HG03196 (cell line): Measurements from ENCODE around the gene LRRC7.
"Not testable (repeated sequence)": the region's sequence is repeated elsewhere in the genome, so short reads cannot be mapped to it uniquely, and the experiment has no call there.

Experiments
- ATAC-seq: cut with Tn5 transposase; IDR thresholded peaks from one replicate; pipeline ENCODE4 v1.9.1; 2021; ENCODE audit not compliant: unreplicated experiment

The LRRC7 gene

DNA sequence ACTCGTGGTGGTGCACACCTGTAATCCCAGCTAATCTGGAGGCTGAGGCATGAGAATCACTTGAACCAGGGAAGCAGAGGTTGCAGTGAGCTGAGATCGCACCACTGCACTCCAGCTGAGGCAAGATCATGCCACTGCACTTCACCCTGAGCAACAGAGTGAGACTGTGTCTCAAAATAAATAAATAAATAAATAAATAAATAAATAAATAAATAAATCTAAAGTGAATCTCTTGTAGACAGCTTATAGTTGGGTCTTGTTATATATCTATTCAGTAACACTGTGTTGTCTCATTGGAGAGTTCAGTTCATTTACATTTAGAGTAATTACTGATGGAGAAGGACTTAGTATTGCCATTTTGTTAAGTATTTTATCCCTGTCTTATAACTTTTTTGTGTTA is 379.2 kb downstream of the LRRC7 start:
- no peak for ATAC-seq

DNA sequence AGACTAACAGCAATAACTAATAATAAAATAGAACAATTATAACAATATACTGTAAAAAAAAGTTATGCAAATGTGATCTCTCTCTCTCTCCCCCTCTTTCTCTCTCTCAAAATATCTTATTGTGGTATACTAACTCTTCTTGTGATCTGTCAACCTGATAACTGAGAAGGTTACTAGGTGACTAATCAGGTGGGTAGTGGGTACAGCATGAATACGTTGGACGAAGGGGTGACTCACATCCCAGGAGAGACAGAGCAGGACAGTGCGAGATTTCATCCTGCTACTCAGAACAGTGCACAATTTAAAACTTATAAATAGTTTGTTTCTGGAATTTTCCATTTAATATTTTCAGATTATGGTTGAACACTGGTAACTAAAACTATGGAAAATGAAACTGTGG is 380.1 kb downstream of the LRRC7 start:
- ATAC-seq: no peak

DNA sequence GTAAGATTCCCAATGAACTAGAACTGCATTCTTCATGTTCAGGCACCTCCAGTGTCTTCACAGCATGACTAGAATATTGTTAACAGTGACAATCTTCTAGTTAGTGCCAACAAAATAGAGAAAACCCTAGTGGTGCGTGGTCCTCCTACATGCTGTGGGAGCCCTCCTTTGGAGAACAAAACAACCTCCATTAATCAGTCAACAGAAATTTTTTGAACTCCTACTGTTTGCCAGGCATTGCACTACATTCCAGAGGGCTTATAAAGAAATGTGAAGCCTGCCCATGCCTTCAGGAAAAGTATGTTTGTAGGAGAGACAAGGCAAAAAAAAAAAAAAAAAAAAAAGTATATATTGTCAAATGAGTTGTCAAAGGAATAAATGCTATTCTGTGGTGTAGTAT is 385.0 kb downstream of the LRRC7 start:
- no peak for ATAC-seq

DNA sequence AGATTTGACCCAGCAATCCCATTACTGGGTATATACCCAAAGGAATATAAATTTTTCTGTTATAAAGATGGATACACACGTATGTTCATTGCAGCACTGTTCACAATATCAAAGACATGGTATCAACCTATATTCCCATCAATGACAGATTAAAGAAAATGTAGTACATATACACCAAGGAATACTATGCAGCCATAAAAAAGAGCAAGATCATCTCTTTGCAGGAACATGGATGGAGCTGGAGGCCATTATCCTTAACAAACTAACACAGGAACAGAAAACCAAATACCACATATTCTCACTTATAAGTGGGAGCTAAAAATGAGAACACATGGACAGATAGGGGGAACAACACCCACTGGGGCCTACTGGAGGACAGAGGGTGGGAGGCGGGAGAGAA is 394.7 kb downstream of the LRRC7 start:
- not testable (repeated sequence) for ATAC-seq

DNA sequence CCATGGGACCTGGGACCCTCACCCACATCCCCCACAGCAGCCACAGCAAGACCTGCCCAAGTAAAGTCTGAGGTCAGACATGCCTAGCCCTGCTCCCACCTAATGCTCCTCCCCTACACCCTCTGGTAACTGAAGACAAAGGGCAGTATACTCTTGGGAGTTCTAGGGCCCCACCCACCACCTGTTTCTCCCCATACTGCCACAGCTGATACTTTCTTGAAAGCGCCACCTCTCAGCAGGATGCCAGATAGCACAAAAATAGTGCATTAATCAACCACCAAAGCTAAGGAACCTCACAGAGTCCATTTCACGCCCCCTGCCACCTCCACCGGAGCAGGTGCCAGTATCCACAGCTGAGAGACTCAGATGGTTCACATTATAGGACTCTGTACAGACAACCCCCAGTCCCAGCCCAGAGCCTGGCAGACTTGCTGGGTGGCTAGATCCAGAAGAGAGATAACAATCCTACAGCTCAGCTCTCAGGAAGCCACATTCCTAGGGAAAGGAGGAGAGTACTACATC is 399.6 kb downstream of the LRRC7 start:
- ATAC-seq: no peak

DNA sequence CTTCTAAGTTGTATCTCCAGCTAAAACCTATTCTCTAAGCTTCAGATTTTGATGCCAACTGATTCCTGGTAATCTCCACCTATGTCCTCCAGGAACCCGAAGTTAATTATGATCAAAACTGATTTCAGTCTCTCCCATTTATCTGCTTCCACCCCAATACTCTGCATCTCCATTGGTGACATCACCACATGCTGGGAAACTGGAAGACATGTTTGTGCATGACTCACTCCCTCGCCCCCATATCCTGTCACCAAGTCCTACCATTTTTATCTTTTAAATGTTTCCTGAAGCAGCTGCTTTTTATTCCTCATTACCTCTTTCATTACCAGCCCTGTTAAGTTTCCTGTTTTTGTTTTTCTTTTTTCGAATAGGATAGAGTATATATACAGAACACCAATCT is 409.2 kb downstream of the LRRC7 start:
- ATAC-seq: no peak

DNA sequence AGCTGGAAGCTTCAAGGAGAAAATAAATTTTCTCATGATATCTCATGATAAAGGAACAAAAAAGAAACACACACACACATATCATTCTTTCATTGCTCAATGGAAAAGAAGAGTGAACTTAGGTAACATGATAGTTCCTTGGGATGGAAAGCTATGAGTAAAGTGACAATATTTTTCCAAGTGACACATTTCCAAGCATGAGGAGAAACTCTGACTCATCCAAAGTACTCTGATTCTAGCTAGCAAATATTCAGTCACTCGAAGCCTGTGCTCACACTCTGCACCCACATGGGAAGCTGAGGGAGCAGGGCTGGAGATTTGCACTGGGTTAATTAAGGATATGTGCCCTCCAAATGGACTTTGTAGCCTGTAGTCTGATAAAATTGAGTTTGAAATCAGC is 415.3 kb downstream of the LRRC7 start:
- ATAC-seq: no peak

DNA sequence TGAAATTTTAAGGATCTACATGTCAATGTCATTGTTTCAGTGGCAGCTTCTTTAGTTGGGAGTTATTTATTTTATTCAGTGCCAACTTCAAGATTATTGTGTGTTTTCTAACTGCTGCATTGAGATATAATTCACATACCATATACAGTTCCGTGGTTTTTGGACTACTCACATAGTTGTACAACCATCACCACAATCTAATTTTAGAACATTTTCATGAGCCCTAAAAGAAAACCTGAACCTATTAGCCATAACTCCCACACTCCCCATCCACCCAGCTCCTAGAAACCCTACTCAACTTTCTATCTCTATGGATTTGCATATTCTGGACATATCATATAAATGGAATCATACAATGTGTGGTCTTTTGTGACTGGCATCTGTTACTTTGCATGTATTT is 417.7 kb downstream of the LRRC7 start:
- ATAC-seq: no peak

DNA sequence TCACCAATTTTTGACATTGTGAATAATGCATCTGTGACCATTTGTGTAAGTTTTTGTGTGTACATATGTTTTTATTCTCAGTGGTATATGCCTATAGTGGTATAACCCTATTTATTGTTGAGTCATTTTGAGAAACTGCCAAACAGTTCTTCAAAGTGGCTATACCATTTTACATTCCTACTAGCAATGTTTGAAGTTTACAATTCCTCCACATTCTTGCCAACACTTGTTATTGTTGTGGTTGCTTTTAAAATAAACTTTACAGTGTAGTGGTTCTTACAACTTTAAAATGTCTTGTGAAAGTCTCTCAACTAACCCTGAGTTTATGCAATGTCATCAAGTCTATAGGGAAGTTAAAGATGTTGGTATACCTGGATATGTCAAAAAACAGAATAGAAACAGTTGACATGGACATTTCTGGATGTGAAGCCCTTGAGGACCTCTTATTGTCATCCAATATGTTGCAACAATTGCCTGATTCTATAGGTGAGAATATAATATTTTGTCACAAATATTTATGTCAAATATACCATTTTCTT is 418.2 kb downstream of the LRRC7 start:
- ATAC-seq: no peak

DNA sequence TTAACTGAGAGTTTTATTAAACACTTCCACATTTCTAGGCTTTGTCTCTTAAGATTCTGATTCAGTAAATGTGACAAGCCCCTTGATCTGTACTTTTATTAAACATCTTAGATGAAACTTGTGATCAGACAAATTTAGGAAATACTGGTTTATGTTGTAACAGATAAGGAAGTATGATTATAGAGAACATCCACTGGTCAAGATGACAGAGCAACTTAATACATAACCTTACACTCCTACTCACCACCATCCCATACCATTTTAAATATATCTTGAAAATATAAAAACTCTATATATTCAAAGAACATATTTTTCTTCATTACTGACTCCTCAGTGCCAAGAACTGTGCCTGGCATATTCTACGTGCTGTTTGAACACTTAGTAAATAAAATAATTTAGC is 420.2 kb downstream of the LRRC7 start:
- no peak for ATAC-seq

DNA sequence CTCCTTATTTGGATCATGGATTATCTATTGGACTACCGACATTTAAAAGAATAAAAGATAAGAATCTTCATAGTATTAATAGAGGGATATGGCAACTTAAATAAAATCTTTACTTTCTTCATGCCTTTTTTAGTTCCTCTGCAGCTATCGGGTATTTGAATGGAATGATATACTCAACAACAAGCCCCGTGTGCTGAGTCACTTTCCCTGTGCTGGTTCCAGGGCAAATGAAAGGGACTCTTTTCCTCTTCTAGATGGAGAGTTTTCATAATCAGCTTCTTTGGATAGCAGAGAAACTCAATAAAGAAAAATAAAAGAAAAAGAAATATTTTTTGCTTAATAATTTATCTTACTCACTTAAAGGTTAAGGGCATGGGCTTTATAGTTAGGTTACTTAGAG is 423.9 kb downstream of the LRRC7 start:
- no peak for ATAC-seq

DNA sequence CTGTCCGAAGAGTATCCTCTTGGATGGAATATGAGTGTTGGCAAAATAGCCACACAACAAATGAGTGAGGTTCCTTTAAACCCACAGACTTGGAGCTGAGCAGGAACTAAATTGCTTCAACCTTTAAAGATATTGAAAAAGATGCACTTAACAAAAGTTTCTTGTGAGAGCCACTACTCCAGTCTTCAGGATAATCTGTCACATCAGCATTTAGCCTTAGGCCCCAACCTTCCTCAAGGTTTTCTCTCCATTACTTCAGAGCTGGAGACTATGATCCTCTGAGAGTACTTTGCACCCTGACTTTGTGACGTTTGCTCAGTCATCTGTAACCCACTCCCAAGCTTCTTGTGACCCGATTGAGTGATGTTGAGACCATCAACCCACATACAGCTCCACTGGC is 424.9 kb downstream of the LRRC7 start:
- no peak for ATAC-seq

DNA sequence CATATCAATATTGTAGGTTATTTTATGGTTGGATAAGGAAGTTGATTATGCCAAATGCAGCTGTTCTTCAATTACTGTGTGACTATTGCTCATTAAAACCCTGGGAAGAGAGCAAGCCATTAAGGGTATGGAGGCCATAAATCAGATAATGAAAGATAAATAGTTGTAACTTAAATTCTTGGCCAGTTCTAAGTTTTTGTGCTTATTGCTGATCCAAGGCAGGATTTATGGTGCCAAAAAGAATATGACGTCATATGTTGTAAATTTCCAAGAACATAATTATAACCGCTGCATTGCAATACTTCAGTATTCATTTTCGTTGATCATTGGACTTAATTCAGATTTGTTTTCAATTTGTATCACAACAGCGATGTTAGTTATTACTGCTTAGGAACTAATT is 426.1 kb downstream of the LRRC7 start:
- no peak for ATAC-seq

DNA sequence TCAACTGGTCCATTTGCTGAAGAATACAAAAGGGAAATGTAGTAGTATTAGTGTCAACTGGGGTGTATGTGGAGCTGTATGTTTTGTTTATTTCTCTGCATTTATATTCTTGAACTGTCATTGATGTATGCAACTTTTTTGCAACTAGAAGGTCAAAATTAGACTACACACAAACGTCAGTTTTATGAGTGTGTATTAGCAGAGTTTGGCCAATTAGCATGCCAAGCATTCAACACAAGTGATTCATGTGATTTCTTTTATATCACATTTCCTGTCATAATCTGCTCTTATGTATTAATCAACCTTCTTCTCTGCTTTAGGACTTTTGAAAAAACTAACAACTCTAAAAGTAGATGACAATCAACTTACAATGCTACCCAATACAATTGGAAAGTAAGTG is 426.5 kb downstream of the LRRC7 start:
- ATAC-seq: no peak

DNA sequence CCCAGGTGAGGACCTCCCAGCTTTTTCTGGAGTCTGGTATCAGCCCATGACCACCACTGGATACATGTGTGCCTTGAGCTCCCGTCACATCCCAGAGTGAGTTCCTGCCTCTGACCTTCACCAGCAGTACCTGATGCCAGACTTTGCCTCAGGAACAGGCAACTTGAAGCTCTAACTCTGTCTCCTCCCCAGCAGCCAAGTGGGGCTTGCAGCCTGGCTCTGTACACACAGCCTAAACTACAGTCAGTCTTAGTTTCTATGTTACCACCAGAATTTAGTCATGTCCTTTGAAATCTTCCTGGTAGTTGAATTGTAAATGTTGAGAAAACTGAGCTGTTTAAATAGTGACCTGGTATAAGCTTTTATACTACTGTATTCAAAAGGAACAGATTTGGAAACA is 431.1 kb downstream of the LRRC7 start:
- no peak for ATAC-seq

DNA sequence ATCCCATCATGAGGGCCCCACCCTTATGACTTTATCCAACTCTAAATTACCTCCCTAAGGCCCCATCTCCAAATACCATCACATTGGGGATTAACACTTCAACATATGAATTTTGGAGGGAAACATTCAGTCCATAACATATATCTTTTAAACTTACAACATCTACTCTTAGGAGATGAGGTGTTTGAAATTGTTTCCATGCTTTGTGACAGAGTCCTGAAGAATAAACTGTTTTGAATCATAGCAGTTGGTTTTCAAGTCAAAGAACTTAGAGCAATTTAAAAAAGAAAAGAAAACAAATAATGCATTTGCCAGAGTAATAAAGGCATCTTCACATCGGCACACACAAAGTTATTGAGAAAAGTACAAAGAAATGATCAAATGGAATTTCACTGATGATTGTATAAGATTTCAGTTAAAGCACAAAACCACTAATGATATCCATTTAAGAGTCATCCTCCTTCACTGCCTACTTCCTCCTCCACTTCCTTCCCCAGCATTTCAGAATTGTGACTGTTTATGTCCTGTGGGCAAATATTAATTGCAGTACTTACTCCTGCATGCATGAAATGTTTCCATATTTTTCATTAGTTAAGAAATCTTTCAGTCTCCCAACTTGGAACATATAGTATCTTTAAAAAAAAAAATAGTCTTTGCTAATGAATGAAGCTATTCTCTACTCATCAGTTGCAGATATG is 435.6 kb downstream of the LRRC7 start:
- ATAC-seq: no peak

DNA sequence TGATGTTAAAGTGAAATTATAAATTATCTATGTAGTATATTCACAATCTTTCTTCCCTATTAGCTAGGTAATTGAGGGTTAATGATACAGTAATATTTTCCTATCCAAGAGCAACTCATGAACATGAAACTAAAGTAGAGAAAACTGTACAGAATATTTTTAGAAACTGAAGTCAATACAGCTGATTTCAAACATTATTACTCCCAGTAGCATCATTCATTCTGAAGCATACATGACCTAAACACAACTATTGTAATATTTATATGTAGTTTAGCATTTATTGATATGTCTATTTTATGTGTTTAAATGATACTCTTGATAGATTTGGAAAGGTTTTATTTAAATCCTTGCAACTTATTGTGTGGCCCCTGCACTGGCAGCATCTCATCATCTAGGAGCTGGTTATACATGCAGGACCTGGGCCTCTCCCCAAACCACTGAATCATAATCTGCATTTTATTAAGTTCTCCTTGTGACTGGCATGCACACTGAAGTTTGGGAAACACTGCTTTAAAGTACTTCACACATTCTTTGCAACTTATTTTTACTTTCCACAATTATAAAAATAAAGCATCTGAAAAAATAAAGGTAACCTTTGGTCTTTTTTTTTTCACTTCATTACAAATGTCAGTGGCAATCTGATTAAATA is 437.8 kb downstream of the LRRC7 start:
- ATAC-seq: no peak

DNA sequence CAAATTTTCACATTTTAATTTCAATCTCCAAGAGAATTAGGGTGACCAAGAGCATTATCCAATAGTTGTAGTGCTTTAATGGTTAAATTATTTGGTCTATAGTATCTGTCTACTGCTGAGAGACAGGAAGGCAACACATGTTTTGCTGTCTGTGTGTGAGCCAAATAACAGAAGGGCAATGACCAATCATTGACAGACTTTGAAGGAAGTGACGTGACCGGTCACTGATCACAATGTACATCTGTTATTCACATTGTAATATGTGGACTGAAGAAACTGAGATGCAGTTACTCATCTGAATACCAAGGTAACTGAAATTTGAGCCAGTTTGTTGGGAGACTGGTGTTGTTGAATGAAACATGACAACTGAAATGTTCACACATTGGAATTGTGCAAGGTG is 440.9 kb downstream of the LRRC7 start:
- ATAC-seq: no peak

DNA sequence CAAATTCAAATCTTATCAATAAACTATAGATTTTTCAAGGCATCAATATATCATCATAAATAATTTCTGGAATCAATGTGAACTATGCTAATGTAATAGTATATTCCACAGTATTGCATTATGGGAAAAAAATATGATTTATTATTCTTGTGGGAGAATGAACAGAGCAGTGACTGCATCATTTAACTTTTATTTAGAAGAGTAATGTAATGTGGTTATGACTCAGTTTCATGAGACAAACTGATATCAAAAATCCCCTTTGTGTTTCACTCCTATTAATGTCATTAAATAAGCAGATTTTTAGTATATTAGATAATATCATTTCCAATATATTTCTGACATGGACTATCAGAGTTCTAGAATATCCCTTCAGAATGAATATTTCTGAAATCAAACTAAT is 450.0 kb downstream of the LRRC7 start:
- ATAC-seq: no peak

DNA sequence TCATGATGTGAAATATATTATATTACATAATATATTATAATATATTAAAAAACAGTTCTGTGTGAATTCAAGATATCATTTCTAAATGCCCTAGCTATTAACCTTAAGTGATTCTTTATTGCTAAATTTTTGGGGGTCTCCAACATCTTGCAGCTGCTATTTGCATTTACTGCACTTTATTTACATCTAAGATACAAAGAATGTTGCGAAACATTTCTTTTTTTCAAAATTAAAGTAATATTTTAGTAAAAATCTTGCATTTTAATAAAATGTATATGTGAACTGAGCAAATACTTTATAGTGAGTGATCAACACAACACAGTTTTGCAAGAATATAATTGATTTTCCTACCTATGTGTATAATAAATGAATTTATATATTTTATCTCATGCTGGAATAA is 456.6 kb downstream of the LRRC7 start:
- ATAC-seq: no peak

DNA sequence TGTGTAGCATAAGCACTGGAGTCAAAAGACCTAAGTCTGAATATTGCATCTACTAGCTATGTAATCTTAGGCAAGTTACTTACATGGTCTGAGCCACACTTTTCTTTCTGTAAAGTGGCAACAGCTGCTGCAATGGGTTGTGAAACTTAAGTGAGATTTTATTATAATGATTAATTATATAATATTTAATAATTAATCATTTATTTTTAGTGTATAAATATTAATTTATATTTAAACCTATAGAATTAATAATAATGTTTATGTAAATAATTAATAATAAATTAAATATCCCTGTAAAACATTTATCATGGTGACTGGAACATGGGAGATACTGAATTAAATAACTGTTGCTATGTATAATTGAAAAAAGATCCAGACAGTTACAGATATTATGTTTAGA is 457.3 kb downstream of the LRRC7 start:
- ATAC-seq: no peak

DNA sequence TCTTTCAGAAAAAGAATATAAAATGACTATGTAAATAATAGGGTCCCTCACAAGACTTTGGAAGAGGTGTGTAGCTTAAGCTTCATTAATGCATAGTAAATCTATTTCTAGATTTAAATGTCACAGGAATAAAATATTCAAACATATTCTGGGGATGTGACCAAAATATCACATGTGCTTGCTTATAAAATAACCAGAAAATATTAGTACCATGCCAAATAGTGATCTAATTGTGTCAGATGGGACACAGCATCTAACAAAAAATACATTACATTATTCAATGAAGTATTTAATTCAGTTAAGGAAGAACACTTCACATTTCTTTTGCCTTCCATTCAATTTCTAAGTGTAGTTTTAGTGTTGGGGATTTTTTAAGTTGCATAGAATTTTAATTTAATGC is 458.1 kb downstream of the LRRC7 start:
- ATAC-seq: no peak
